ENCODE data around the gene ZNF775.

DNA sequence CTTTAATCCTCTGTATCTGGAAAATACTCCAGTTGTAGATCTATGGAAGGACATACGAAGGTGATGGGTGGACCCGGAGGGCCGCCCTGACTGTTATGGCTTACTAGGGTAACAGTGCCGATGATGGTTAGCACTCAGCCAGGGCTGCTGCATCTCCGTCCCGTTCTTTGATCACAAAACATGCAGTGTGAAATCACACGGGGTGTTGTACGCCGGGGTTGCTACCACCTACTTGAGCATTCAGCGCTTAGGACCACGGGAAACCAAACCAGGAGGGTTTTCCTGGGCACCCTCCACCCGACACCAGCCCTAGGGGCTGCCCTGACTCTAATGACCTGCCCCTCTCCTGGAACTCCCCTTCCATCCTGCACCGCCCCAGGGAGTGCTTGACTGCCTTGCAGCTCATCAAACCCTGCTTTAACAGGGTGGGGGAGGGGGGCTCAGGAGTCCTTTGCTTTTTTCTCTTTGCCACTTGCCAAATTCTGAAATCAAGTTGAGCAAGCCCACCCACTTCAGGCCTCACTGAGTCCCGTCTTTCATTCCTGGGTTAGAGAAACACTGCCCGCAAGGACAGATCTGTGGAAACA, 20.4 kb downstream of the ZNF775 start:
- TF ChIP-seq BRCA1 (CRISPR knock-in tag; IDR thresholded peaks at IDR 0.05) (no peak), U2AF2 (IDR thresholded peaks at IDR 0.05; ENCODE audit: low read depth, low read length) (no peak)
